K562 (cell line): ENCODE results near the gene LAP3. TPM values are rescaled to one million over a fixed set of nuclear protein-coding genes. Genes with fewer than 3 reads are reported as not detected.

Experiments used
- BMI1 ChIP-seq: fragments of 150-350 bp; IDR thresholded peaks from 2 replicates; pipeline ENCODE4 v1.6.1; 2014; ENCODE audit warnings: low read length
- E4F1 ChIP-seq: fragments of 250-450 bp; sonication (Bioruptor Pico); IDR thresholded peaks from 2 replicates; pipeline ENCODE4 v1.5.0; 2021; ENCODE audit warnings: mild to moderate bottlenecking, borderline replicate concordance
- EHMT2 ChIP-seq: fragments of 450-650 bp; IDR thresholded peaks from 2 replicates; pipeline ENCODE4 v1.6.1; 2018; ENCODE audit warnings: antibody characterized with exemption
- HEY1 ChIP-seq: fragments of 250-450 bp; sonication (Bioruptor Pico); IDR thresholded peaks from 2 replicates; pipeline ENCODE4 v1.5.0; 2020; ENCODE audit warnings: mild to moderate bottlenecking, moderate library complexity, borderline replicate concordance
- MYC ChIP-seq, 2 experiments: fragments of 250-450 bp in 1 of 2; sonication (Bioruptor Pico) in 1 of 2; IDR thresholded peaks; 2 replicates each; pipeline versions ENCODE4 v1.5.1 to v1.6.1; 2012 to 2021; ENCODE audit warnings: low read depth in 2 of 2, borderline replicate concordance in 1 of 2, improper control_type of control experiment in 1 of 2, low read length in 1 of 2, mild to moderate bottlenecking in 1 of 2, moderate library complexity in 1 of 2
- ZBTB2 ChIP-seq: fragments of 450-650 bp; IDR thresholded peaks from 2 replicates; pipeline ENCODE4 v1.6.1; 2016; ENCODE audit warnings: antibody characterized with exemption
- polyA plus RNA-seq, 8 experiments: library from polyadenylated mRNA; depleted of rRNA in 4 of 8; stranded (reverse) in 5 of 8; unstranded in 3 of 8; fragments of >200 nt; fragmentation: Nextera tagmentation in 2 of 8; fragmentation: Illumina TruSeq in 1 of 8; extraction: Ambion mirVana in 2 of 8; extraction: Trizol in 1 of 8; gene quantifications; 2 replicates each; pipeline versions ENCODE4 v1.2.1 to v1.2.3, GENCODE V29; 2011 to 2014; ENCODE audit warnings: inconsistent platforms in 1 of 8, missing spikeins in 1 of 8
- total RNA-seq, 7 experiments: library from RNA; depleted of rRNA in 6 of 7; stranded (reverse); fragments of >200 nt in 6 of 7; fragmentation: Illumina TruSeq in 2 of 7; extraction: Trizol in 2 of 7; gene quantifications; 2 replicates each; pipeline versions ENCODE4 v1.2.1 to v1.2.3, GENCODE V29; 2011 to 2021; ENCODE audit warnings: low replicate concordance in 1 of 7
- TF ChIP-seq, protein P1 (sequence below): fragments of 250-450 bp; sonication (Bioruptor Pico); IDR thresholded peaks from 2 replicates; pipeline ENCODE4 v1.9.0; 2021; ENCODE audit warnings: mild to moderate bottlenecking, inconsistent platforms
- TF ChIP-seq, protein P2 (sequence below): IDR thresholded peaks from 2 replicates; pipeline ENCODE4 v1.6.1; 2014; ENCODE audit warnings: antibody characterized with exemption

The LAP3 gene
- total and polyA plus RNA-seq, 9 of the 15 experiments (the other 6 are each of a cell fraction or from before 2014, with no cell fraction given), result 82.3 to 170 (median 107) TPM

GRCh38 chr4:17614416-17615299 is 37.7 kb downstream of the LAP3 start, which contains the start of gene MED28 (continued):
- TF ChIP-seq HEY1 (peak; percentile 63; the same call in 1 of the 2 replicates), E4F1 (CRISPR knock-in tag) (no peak), EHMT2 (no peak), ZBTB2 (peak; percentile 94), MYC (IDR thresholded peaks at IDR 0.05; ENCODE audit: low read depth, low read length) (peak; percentile 70; the same call in 1 of the 2 replicates), MYC (CRISPR knock-in tag; IDR thresholded peaks at IDR 0.05; ENCODE audit: borderline replicate concordance, low read depth) (no peak), BMI1 (no peak)
- TF ChIP-seq, protein P1, sequence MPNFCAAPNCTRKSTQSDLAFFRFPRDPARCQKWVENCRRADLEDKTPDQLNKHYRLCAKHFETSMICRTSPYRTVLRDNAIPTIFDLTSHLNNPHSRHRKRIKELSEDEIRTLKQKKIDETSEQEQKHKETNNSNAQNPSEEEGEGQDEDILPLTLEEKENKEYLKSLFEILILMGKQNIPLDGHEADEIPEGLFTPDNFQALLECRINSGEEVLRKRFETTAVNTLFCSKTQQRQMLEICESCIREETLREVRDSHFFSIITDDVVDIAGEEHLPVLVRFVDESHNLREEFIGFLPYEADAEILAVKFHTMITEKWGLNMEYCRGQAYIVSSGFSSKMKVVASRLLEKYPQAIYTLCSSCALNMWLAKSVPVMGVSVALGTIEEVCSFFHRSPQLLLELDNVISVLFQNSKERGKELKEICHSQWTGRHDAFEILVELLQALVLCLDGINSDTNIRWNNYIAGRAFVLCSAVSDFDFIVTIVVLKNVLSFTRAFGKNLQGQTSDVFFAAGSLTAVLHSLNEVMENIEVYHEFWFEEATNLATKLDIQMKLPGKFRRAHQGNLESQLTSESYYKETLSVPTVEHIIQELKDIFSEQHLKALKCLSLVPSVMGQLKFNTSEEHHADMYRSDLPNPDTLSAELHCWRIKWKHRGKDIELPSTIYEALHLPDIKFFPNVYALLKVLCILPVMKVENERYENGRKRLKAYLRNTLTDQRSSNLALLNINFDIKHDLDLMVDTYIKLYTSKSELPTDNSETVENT (CRISPR knock-in tag), result peak; percentile 48; the same call in 1 of the 2 replicates
- TF ChIP-seq, protein P2, sequence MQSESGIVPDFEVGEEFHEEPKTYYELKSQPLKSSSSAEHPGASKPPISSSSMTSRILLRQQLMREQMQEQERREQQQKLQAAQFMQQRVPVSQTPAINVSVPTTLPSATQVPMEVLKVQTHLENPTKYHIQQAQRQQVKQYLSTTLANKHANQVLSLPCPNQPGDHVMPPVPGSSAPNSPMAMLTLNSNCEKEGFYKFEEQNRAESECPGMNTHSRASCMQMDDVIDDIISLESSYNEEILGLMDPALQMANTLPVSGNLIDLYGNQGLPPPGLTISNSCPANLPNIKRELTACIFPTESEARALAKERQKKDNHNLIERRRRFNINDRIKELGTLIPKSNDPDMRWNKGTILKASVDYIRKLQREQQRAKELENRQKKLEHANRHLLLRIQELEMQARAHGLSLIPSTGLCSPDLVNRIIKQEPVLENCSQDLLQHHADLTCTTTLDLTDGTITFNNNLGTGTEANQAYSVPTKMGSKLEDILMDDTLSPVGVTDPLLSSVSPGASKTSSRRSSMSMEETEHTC, result peak; percentile 90
